ENCODE results near the gene TMEM181.

DNA sequence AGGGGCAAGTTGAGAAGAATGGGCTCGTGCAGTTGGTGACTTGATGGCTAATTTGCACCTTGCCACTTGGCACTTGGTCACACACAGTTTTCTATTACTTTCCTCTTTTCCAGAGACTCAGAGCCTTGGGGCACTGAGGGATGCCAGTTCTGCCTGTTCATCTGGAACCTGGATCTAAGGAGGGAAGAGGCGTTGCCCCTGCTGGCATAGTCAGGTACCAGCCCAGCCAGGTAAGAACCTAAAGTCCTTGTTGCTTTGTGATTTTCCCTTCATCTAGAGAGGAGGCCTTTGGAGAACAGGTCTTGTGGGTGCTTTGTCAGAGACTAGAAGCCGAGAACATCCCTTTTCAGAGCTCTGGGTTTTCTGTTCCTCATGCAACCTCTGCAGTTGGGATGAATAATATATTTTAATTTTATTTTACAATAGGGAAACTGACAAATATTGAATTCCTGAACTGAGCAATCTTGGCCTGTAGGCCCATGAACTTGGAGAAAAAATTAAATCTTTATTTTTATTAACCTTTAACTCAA lies 101.3 kb downstream of the TMEM181 start:
- TF ChIP-seq, protein P1, sequence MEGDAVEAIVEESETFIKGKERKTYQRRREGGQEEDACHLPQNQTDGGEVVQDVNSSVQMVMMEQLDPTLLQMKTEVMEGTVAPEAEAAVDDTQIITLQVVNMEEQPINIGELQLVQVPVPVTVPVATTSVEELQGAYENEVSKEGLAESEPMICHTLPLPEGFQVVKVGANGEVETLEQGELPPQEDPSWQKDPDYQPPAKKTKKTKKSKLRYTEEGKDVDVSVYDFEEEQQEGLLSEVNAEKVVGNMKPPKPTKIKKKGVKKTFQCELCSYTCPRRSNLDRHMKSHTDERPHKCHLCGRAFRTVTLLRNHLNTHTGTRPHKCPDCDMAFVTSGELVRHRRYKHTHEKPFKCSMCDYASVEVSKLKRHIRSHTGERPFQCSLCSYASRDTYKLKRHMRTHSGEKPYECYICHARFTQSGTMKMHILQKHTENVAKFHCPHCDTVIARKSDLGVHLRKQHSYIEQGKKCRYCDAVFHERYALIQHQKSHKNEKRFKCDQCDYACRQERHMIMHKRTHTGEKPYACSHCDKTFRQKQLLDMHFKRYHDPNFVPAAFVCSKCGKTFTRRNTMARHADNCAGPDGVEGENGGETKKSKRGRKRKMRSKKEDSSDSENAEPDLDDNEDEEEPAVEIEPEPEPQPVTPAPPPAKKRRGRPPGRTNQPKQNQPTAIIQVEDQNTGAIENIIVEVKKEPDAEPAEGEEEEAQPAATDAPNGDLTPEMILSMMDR (conservative IDR thresholded peaks at IDR 0.05 in 1 of 2, IDR thresholded peaks at IDR 0.05 in 1 of 2; ENCODE audit: extremely low read depth in 1 of 2, insufficient read depth in 1 of 2, low read depth in 1 of 2, low read length in 2 of 2), result peak; percentile 29 to 30
- no peak for TF ChIP-seq EZH2 (IDR thresholded peaks at IDR 0.05; ENCODE audit: borderline replicate concordance, low read length)

All from mammary epithelial cell (primary cell).